HEK293 (cell line): ENCODE data around the gene ANKRD31.

ENCODE experiments used
- CTCF ChIP-seq: fragments of 450-650 bp; formaldehyde crosslinking; IDR thresholded peaks from 2 replicates; pipeline ENCODE4 v1.5.1; 2016; ENCODE audit warnings: missing biosample characterization, missing genetic modification characterization
- REPIN1 ChIP-seq: fragments of 450-650 bp; formaldehyde crosslinking; IDR thresholded peaks from 2 replicates; pipeline ENCODE4 v1.5.1; 2017; ENCODE audit warnings: missing biosample characterization, missing genetic modification characterization, low read depth
- REST ChIP-seq: fragments of 450-650 bp; formaldehyde crosslinking; IDR thresholded peaks from 2 replicates; pipeline ENCODE4 v1.5.1; 2016; ENCODE audit warnings: missing biosample characterization, missing genetic modification characterization
- SP2 ChIP-seq: fragments of 450-650 bp; formaldehyde crosslinking; IDR thresholded peaks from 2 replicates; pipeline ENCODE4 v1.5.1; 2016; ENCODE audit warnings: missing biosample characterization, missing genetic modification characterization
- ZFP37 ChIP-seq: fragments of 450-650 bp; formaldehyde crosslinking; IDR thresholded peaks from 2 replicates; pipeline ENCODE4 v1.5.1; 2016; ENCODE audit warnings: missing biosample characterization, missing genetic modification characterization
- ZNF114 ChIP-seq: fragments of 450-650 bp; formaldehyde crosslinking; IDR thresholded peaks from 2 replicates; pipeline ENCODE4 v1.5.0; 2017; ENCODE audit warnings: missing biosample characterization, missing genetic modification characterization

GRCh38 chr5:75078027-75078426 lies 158.7 kb downstream of the ANKRD31 start:
- TF ChIP-seq ZNF114 (tag by site-specific recombination) (no peak), REPIN1 (tag by site-specific recombination) (no peak), REST (tag by site-specific recombination) (no peak), SP2 (no peak), CTCF (tag by site-specific recombination) (no peak), ZFP37 (tag by site-specific recombination) (no peak)
